ENCODE measurements around the gene CUL9.

- TF ChIP-seq CTCF (conservative IDR thresholded peaks at IDR 0.05; ENCODE audit: low read length): no peak
- no peak for TF ChIP-seq EZH2phosphoT487 (IDR thresholded peaks at IDR 0.05; ENCODE audit: borderline replicate concordance, low read depth, low read length)
Observed at GRCh38 chr6:43267619-43268354, 85.8 kb downstream of the CUL9 start.
